Astrocyte of the cerebellum (primary cell): ENCODE data around the gene CPXM2.

Source experiments
- DNase-seq: peaks from one replicate; pipeline ENCODE4 v3.0.0-alpha.2; 2011; ENCODE audit warnings: low read depth
- H3K4me3 ChIP-seq: 2 replicates; pipeline ENCODE4 v1.5.1; 2011; ENCODE audit warnings: mild to moderate bottlenecking, low read depth, low read length, moderate library complexity
- CTCF ChIP-seq: IDR thresholded peaks from 2 replicates; pipeline ENCODE4 v1.5.1; 2012; ENCODE audit warnings: low read length, low read depth, moderate library complexity, mild to moderate bottlenecking; ENCODE audit errors: missing control alignments
- in situ Hi-C: cut with HindIII; loops from 2 replicates; pipeline ENCODE4 v1.10.0; 2017; ENCODE audit warnings: low sequenced_read_pairs

The CPXM2 gene

GRCh38 chr10:123888751-123889150 lies 2.9 kb downstream of the CPXM2 start:
- no peak overlapping the region for H3K4me3 ChIP-seq
- in situ Hi-C loops, result no loop called here
- no peak for TF ChIP-seq CTCF

GRCh38 chr10:123888256-123888655 lies 3.4 kb downstream of the CPXM2 start:
- H3K4me3 ChIP-seq, result no peak overlapping the region
- no peak for TF ChIP-seq CTCF
- no peak for DNase-seq
- in situ Hi-C loops, result no loop called here

More at GRCh38 chr10:123888751-123889150, 2.9 kb downstream of the CPXM2 start:
- no peak for DNase-seq

- in situ Hi-C loops, result no loop called here
- no peak overlapping the region for H3K4me3 ChIP-seq
- TF ChIP-seq CTCF, result no peak
- no peak for DNase-seq
Measured at GRCh38 chr10:123886292-123886691, 5.3 kb downstream of the CPXM2 start.

- no peak for TF ChIP-seq CTCF
- H3K4me3 ChIP-seq, result no peak overlapping the region
- in situ Hi-C loops, result no loop called here
- no peak for DNase-seq
Measured at GRCh38 chr10:123885406-123886170, 6.0 kb downstream of the CPXM2 start.

GRCh38 chr10:123884907-123885381 lies 6.7 kb downstream of the CPXM2 start:
- in situ Hi-C loops, result no loop called here
- no peak overlapping the region for H3K4me3 ChIP-seq
- DNase-seq, result no peak
- TF ChIP-seq CTCF, result no peak

GRCh38 chr10:123884351-123884906 lies 7.2 kb downstream of the CPXM2 start:
- H3K4me3 ChIP-seq, result no peak overlapping the region
- DNase-seq, result no peak
- no peak for TF ChIP-seq CTCF
- in situ Hi-C loops, result no loop called here
